Endothelial cell of umbilical vein (primary cell): ENCODE data around the gene ZNF205. TPM values are rescaled to one million over a fixed set of nuclear protein-coding genes. Genes with fewer than 3 reads are reported as not detected.

Source experiments
- BruUV-seq: library from RNA; stranded (reverse); fragments of 400-500 nt; replicated peaks from 2 replicates; lab custom pipeline; 2021; lab: Mats Ljungman, UMichigan
- CTCF ChIA-PET: fragments of 300-600, 350-600 bp; sonication (Branson Sonifier 250); formaldehyde crosslinking; loops from one replicate; lab custom pipeline; 2021; ENCODE audit warnings: antibody characterized with exemption, inconsistent platforms; lab: Charles Lee
- POLR2A ChIA-PET: fragments of 300-600, 350-600 bp; sonication (Branson Sonifier 250); formaldehyde crosslinking; loops from one replicate; lab custom pipeline; 2021; ENCODE audit warnings: antibody characterized with exemption, inconsistent platforms; lab: Charles Lee
- DNase-seq: peaks from one replicate; pipeline ENCODE4 v3.0.0-alpha.2; 2011; ENCODE audit warnings: low read depth, low spot score
- FAIRE-seq: peaks from 2 replicates; lab custom pipeline; 2011; peaks lifted over from hg19 to GRCh38; lab: Jason Lieb, UNC
- H2AFZ ChIP-seq: 2 replicates; pipeline ENCODE4 v1.6.0; 2012; ENCODE audit warnings: low read depth, low read length, control low read depth, inconsistent platforms
- H3K27ac ChIP-seq: 2 replicates; pipeline ENCODE4 v1.5.1; 2011; ENCODE audit warnings: low read depth, mild to moderate bottlenecking, control low read depth, low read length, moderate library complexity; ENCODE audit not compliant: insufficient read depth
- H3K27me3 ChIP-seq, 2 experiments: 2 replicates each; pipeline versions ENCODE4 v1.6.0 to v1.6.1; 2011; ENCODE audit warnings: low read length in 2 of 2, mixed read lengths in 1 of 2; ENCODE audit not compliant: control insufficient read depth in 2 of 2, insufficient read depth in 2 of 2
- H3K36me3 ChIP-seq, 2 experiments: 2 replicates in 1 of 2; 3 replicates in 1 of 2; pipeline ENCODE4 v1.5.1; 2011; ENCODE audit warnings: low read length in 2 of 2, mild to moderate bottlenecking in 1 of 2, moderate library complexity in 1 of 2; ENCODE audit not compliant: control insufficient read depth in 2 of 2, insufficient read depth in 2 of 2; ENCODE audit errors: extremely low read depth in 1 of 2
- H3K4me1 ChIP-seq: 3 replicates; pipeline ENCODE4 v1.5.1; 2011; ENCODE audit warnings: mild to moderate bottlenecking, low read length; ENCODE audit not compliant: control insufficient read depth, insufficient read depth; ENCODE audit errors: extremely low read depth
- H3K4me2 ChIP-seq: 2 replicates; pipeline ENCODE4 v1.6.1; 2011; ENCODE audit warnings: low read length, control low read depth, mixed read lengths; ENCODE audit not compliant: insufficient read depth
- H3K4me3 ChIP-seq, 3 experiments: fragments of 200-600 bp in 1 of 3; sonication (generic), shearing (Covaris generic) in 1 of 3; replicated peaks in 1 of 3; 2 replicates each; pipeline ENCODE4 v1.5.1; 2011 to 2016; ENCODE audit warnings: control low read depth in 3 of 3, low read length in 3 of 3, mild to moderate bottlenecking in 2 of 3, inconsistent platforms in 1 of 3, low read depth in 1 of 3, moderate library complexity in 1 of 3; ENCODE audit not compliant: insufficient read depth in 1 of 3
- H3K79me2 ChIP-seq: 2 replicates; pipeline ENCODE4 v1.6.0; 2012; ENCODE audit warnings: low read length, inconsistent platforms; ENCODE audit not compliant: control insufficient read depth, insufficient read depth
- H3K9ac ChIP-seq: replicated peaks from 2 replicates; pipeline ENCODE3; 2011; ENCODE audit warnings: low read length, control low read depth; ENCODE audit not compliant: insufficient read depth; ENCODE audit errors: extremely low read depth
- H3K9me1 ChIP-seq: replicated peaks from 3 replicates; pipeline ENCODE4 v1.6.0; 2011; ENCODE audit warnings: mild to moderate bottlenecking, low read length; ENCODE audit not compliant: control insufficient read depth, insufficient read depth; ENCODE audit errors: extremely low read depth
- H3K9me3 ChIP-seq: replicated peaks from 2 replicates; pipeline ENCODE4 v1.5.1; 2012; ENCODE audit warnings: low read length, inconsistent platforms; ENCODE audit not compliant: control insufficient read depth, insufficient read depth
- H4K20me1 ChIP-seq: replicated peaks from 2 replicates; pipeline ENCODE3; 2011; ENCODE audit warnings: mild to moderate bottlenecking, low read length; ENCODE audit not compliant: control insufficient read depth, insufficient read depth; ENCODE audit errors: extremely low read depth
- CTCF ChIP-seq, 2 donors: IDR thresholded peaks; 1 replicate in 1 of 2; 2 replicates in 1 of 2; pipeline ENCODE4 v1.5.1; 2011; ENCODE audit warnings: low read length in 2 of 2, mild to moderate bottlenecking in 2 of 2, moderate library complexity in 2 of 2, control low read depth in 1 of 2, inconsistent platforms in 1 of 2, low read depth in 1 of 2; ENCODE audit not compliant: insufficient read depth in 1 of 2; ENCODE audit errors: extremely low read depth in 1 of 2
- EZH2 ChIP-seq: IDR thresholded peaks from 2 replicates; pipeline ENCODE4 v1.6.1; 2012; ENCODE audit warnings: borderline replicate concordance, low read depth, mild to moderate bottlenecking, moderate library complexity, low read length, inconsistent platforms; ENCODE audit not compliant: severe bottlenecking
- FOS ChIP-seq: IDR thresholded peaks from 2 replicates; pipeline ENCODE4 v1.6.1; 2011; ENCODE audit warnings: mild to moderate bottlenecking, low read length, moderate library complexity, borderline replicate concordance; ENCODE audit not compliant: insufficient read depth
- GATA2 ChIP-seq: IDR thresholded peaks from 2 replicates; pipeline ENCODE4 v1.7.0; 2011; ENCODE audit warnings: low read depth, mild to moderate bottlenecking, moderate library complexity, mixed read lengths, low read length; ENCODE audit not compliant: insufficient read length, insufficient read depth
- JUN ChIP-seq: IDR thresholded peaks from 2 replicates; pipeline ENCODE4 v1.6.1; 2011; ENCODE audit warnings: borderline replicate concordance, low read depth; ENCODE audit not compliant: insufficient read length, insufficient read depth
- MAX ChIP-seq: IDR thresholded peaks from 2 replicates; pipeline ENCODE4 v1.6.1; 2011; ENCODE audit not compliant: insufficient read depth, insufficient read length
- MYC ChIP-seq: IDR thresholded peaks from one replicate; pipeline ENCODE4 v1.6.1; 2011; ENCODE audit warnings: mild to moderate bottlenecking, low read depth, low read length
- POLR2A ChIP-seq: IDR thresholded peaks from 2 replicates; pipeline ENCODE4 v1.6.1; 2012; ENCODE audit warnings: low read depth, mild to moderate bottlenecking, control low read depth, low read length
- POLR2AphosphoS5 ChIP-seq: IDR thresholded peaks from 2 replicates; pipeline ENCODE4 v1.6.1; 2012; ENCODE audit warnings: low read depth, mild to moderate bottlenecking, control low read depth, low read length, moderate library complexity; ENCODE audit not compliant: insufficient read depth
- dilution Hi-C: fragments of 300-500 bp; cut with MboI; formaldehyde crosslinking; loops from one replicate; pipeline ENCODE4 v1.15.0; 2019; ENCODE audit warnings: low sequenced_read_pairs; ENCODE audit not compliant: extremely low pct_ligation_motif_present
- intact Hi-C: fragments of 100-400 bp; cut with micrococcal nuclease; formaldehyde crosslinking; loops from one replicate; pipeline ENCODE4 v1.10.0; 2022
- polyA plus RNA-seq, 4 experiments: library from polyadenylated mRNA; depleted of rRNA in 3 of 4; stranded (reverse) in 3 of 4; unstranded in 1 of 4; fragments of >200 nt; gene quantifications; 2 replicates each; pipeline versions ENCODE4 v1.2.1 to v1.2.3, GENCODE V29; 2011 to 2012; ENCODE audit warnings: missing spikeins in 1 of 4
- total RNA-seq: library from RNA; stranded (reverse); gene quantifications from 2 replicates; pipeline ENCODE4 v1.2.3, GENCODE V29; 2021

Gene ZNF205
- total and polyA plus RNA-seq, 2 donors (not counting 3 experiments of a cell fraction or from before 2014, with no cell fraction given): 18.5 to 19.0 TPM

GRCh38 chr16:3113765-3114479, 1.5 kb downstream of the ZNF205 start:
- POLR2A ChIA-PET: interaction anchor here (0.5 kb wide), 1 partner anchor 16 kb away, joined by 6 read pairs; no protein-coding TSS in a partner anchor
- DNase-seq (no peak), FAIRE-seq (peak; percentile 82)
- dilution Hi-C loops (no loop called here), intact Hi-C loops (loop anchor here (1.0 kb wide), 1 partner anchor 55 kb away; no protein-coding TSS in a partner anchor)
- no peak overlapping the region for H3K27ac ChIP-seq
- H3K9ac ChIP-seq: peak overlapping the region; percentile 54
- peaks cover 13% of the 10 kb centered on the region for H3K79me2 ChIP-seq
- CTCF ChIA-PET: interaction anchor here (0.6 to 3.9 kb wide), 19 partner anchors 9 to 111 kb away, joined by 3 to 38 read pairs (median 7); partner anchors contain the start of genes ZNF213 and ZSCAN10
- no TSS peak for BruUV-seq
- no peaks in the 10 kb centered on the region for H3K9me3 ChIP-seq
- H4K20me1 ChIP-seq: no peaks in the 10 kb centered on the region
- no peak overlapping the region for H2AFZ ChIP-seq
- peak overlapping the region; percentile 75 for H3K4me2 ChIP-seq
- H3K4me1 ChIP-seq: peaks cover 18% of the 10 kb centered on the region
- H3K27me3 ChIP-seq: no peaks in the 10 kb centered on the region
- TF ChIP-seq JUN (no peak), CTCF (IDR thresholded peaks at IDR 0.05; ENCODE audit: extremely low read depth in 1 of 2, insufficient read depth in 1 of 2, low read depth in 1 of 2, low read length in 2 of 2) (peak in 1 of 2 donors; percentile 17)
- H3K4me3 ChIP-seq: peak overlapping the region in 2 of 3 experiments; percentile 44 to 78
- H3K36me3 ChIP-seq: peaks cover 0 to 13% of the 10 kb centered on the region in 2 experiments
- no peaks in the 10 kb centered on the region for H3K9me1 ChIP-seq

- DNase-seq (no peak), FAIRE-seq (no peak)
- Histone ChIP-seq H3K4me2 (no peak overlapping the region), H3K27ac (no peak overlapping the region), H3K4me3 (no peak overlapping the region), H3K36me3 (peaks cover 3 to 22% of the 10 kb centered on the region in 2 experiments), H3K9ac (no peak overlapping the region), H3K27me3 (no peaks in the 10 kb centered on the region), H3K9me3 (no peaks in the 10 kb centered on the region), H3K9me1 (no peaks in the 10 kb centered on the region), H2AFZ (no peak overlapping the region), H3K4me1 (peaks cover 18% of the 10 kb centered on the region), H3K79me2 (peaks cover 13% of the 10 kb centered on the region), H4K20me1 (no peaks in the 10 kb centered on the region)
- dilution Hi-C loops: no loop called here
- TF ChIP-seq CTCF (IDR thresholded peaks at IDR 0.05; ENCODE audit: extremely low read depth in 1 of 2, insufficient read depth in 1 of 2, low read depth in 1 of 2, low read length in 2 of 2) (no peak), POLR2A (no peak), EZH2 (no peak), FOS (no peak), MAX (no peak), GATA2 (no peak), MYC (no peak), JUN (no peak), POLR2AphosphoS5 (no peak)
- no TSS peak for BruUV-seq
- intact Hi-C loops: no loop called here
- ChIA-PET POLR2A (interaction anchor here (1.1 kb wide), 1 partner anchor 12 kb away, joined by 5 read pairs; no protein-coding TSS in a partner anchor), CTCF (interaction anchor here (0.6 to 2.6 kb wide), 8 partner anchors 10 to 112 kb away, joined by 3 to 23 read pairs (median 8); partner anchors contain the start of genes ZNF213 and ZSCAN10)
These were observed 2.6 kb downstream of the ZNF205 start for GRCh38 chr16:3115003-3115402.
